Activated effector memory CD4-positive, alpha-beta T cell treated with anti-CD3 and anti-CD28 coated beads, Interleukin-2, amount 50 U/mL, for 16 hours (primary cell): Measurements from ENCODE around the gene ELK3.

Experiments used
- DNase-seq: peaks from one replicate; pipeline ENCODE4 v3.0.0-alpha.2; 2020

Gene ELK3

DNA sequence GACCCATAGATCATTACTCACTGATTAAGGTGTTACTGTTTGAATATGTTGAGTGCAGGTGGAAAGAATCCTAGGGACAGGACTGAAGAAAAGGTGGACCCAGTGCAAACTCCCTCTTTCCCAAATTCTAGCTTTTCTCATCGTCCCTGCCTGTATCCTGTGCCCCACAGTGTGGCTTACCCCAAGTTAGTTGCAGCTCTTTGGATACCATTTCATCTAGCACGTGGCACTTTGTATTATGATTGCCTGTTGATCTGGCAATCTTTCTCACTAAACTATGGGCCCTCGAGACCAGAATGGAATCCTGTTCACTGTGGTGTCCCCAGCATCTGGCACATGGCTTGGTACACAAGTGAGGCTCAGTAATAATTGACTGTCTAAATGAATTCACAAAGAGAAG is 66.5 kb downstream of the ELK3 start:
- no peak for DNase-seq

DNA sequence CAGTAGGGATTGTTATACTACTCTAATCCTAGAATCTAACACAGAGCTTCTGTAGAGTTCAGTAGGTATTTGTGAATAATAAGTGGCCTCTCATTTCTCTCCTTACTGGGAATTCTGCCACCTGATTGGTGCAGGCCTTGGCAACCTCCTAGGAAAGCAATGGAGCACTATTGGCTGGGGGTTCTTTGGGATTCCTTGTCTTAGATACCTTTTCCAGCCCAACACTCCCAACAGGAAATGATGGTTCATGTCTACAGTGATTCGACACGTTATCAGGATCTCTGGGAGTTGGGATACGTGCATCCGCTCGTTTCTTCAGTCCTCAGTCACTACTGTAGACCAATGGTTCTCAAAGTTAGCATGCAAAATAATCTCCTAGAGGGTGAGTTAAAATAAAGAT is 67.4 kb downstream of the ELK3 start:
- DNase-seq, result no peak

- no peak for DNase-seq
Observed at GRCh38 chr12:96263449-96263902, 69.3 kb downstream of the ELK3 start.

DNA sequence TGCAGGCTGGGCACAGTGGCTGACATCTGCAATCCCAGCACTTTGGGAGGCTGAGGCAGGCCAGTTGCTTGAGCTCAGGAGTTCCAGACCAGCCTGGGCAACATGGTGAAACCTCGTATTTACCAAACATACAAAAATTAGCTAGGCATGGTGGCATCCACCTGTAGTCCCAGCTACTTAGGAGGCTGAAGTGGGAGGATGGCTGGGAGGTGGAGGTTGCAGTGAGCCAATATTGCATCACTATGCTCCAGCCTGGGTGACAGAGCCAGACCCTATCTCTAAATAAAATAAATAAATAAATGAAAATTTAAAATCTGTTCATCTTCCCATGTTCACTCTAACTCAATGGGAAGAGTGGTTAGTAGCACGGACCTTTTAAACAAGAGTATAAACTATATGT is 71.2 kb downstream of the ELK3 start:
- DNase-seq, result no peak

- no peak for DNase-seq
Observed at GRCh38 chr12:96265836-96266235, 71.7 kb downstream of the ELK3 start.

DNA sequence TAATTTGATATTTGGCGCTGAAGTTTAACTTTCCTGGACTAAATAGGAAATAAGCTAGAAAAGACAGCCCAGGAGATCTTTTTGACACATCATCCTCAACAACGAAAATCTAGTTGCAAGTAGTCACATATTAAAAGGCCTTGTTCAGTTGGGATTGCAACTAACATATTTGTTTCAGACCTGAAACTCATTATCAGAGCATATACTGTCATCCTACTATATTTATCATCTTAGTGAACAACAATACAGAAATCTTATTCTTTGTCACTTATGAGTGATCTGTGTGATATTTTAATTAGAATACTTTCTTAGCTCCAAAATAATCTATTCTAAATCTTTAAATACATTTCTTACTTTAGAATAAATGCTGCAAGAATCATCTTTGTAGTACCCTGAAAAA is 72.1 kb downstream of the ELK3 start:
- no peak for DNase-seq

- no peak for DNase-seq
Observed at GRCh38 chr12:96271469-96272199, 77.5 kb downstream of the ELK3 start.

- no peak for DNase-seq
Observed at GRCh38 chr12:96274331-96274730, 80.2 kb downstream of the ELK3 start.

DNA sequence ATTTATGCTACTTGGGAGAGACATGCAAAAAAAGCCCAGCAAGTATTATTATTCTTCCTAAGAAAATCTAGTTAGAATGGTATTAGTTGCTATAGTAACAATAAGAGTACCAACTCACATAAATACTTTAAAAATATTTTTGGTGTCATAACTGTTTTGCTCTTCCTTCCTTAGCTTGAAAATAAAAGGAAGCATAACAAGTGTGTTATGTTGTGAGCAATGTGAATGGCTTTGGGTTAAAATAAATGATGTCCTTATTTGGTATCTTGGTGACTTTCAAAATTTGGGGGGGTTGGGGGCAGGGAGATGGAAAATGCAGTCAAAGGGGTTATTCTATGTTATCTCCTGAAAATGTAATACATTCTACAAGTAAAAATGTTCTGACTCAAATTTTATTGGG is 91.0 kb downstream of the ELK3 start:
- no peak for DNase-seq

- DNase-seq, result no peak
Observed at GRCh38 chr12:96289067-96289466, 94.9 kb downstream of the ELK3 start.

DNA sequence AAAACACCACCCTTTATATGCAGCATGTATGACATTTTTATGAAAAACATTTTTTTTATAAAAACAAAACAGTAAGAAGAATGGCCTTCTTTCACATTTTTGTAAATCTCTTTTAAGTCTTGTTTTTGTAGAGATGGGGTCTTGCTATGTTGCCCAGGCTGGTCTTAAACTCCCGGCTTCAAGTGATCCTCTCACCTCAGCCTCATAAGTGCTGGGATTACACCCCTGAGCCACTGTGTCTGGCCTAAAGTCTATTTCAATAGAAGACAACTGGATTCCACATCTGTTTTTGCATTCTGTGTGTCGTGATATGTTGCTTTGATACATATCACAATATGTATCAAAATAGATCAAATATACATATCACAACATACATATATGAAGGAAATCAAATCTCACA is 98.9 kb downstream of the ELK3 start:
- no peak for DNase-seq

DNA sequence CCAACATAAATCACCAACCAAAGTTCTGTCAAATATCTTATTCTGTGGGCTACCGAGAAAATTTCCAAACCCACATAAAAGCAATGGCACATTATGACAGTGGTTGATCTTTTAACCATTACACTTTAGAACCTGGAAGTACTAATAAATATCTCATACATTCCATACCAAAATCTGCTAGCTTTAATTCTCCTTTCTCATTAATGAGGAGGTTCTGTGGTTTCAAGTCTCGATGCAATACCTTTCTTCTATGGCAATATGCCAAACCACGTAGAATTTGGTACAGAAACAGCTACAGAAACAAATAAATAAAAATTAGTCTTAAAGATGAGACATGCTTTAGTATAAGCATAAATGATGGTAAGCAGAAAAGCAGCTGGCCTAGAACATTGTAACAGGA is 100.7 kb downstream of the ELK3 start:
- no peak for DNase-seq

DNA sequence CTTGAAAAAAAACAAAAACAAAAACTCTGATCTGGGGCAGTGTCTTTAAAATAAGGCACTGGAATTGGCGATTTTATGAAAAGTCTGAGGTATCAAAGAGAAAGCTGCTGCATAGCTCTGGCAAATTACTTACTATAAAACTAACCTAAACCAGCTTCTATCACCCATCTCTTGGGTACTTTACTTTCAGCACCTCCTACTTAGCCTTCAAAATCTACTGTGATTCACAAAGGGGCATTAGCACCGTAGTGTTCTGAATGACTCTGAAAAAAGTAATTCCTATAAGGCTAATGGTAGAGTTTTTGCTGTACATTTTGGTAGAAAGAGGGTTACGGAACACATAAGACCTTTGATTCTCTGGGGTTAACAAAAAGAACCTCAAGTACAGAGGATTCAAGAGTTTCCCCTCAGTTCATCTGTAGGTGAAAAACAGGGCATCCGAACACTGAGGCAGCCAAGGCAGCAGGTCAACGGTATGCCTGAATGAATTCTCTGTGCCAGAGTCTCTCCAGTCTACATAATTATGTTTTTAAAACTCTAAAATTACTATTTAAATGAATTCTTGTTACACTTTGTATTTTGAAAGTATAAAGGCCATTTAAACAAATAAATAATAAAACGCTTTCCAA is 101.5 kb downstream of the ELK3 start:
- DNase-seq, result no peak

GRCh38 chr12:96297504-96297903 is 103.3 kb downstream of the ELK3 start:
- DNase-seq, result no peak

- DNase-seq, result no peak
Observed at GRCh38 chr12:96300064-96300463, 105.9 kb downstream of the ELK3 start.

DNA sequence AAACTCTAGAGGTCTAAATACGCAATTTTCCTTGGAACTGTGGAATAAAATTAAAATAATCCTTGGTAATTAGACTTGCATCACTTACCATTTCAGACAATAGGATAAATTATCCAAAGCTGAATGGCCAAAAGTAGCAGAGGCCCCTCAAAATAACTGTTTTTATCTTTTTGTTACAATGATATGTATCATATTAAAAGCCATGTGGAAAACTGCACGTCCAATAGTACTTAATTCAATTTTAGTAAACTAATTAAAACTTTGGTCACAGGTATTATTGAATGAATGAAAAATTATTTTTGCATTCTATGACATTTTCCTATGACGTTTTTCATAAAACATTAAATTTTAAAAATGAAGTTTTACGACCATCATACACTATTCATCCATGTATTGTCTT is 107.6 kb downstream of the ELK3 start:
- no peak for DNase-seq

GRCh38 chr12:96302687-96303310 is 108.6 kb downstream of the ELK3 start:
- DNase-seq, result no peak

DNA sequence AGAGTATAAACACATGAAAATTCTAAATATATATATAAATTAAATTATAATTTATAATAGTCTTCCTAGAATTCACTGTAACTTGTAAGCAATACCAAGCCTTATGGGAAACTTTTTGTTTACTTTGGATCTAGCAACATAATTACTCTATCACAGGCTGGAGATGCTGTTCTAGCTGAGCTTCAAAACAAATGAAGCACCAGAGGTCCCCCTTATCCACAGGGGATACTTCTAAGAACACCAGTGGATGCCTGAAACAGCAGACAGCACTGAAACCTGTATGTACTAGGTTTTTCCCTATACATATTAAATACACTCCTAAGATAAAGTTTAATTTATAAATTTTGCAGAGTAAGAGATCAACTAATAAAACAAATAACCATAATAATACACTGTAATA is 109.5 kb downstream of the ELK3 start:
- DNase-seq, result no peak

DNA sequence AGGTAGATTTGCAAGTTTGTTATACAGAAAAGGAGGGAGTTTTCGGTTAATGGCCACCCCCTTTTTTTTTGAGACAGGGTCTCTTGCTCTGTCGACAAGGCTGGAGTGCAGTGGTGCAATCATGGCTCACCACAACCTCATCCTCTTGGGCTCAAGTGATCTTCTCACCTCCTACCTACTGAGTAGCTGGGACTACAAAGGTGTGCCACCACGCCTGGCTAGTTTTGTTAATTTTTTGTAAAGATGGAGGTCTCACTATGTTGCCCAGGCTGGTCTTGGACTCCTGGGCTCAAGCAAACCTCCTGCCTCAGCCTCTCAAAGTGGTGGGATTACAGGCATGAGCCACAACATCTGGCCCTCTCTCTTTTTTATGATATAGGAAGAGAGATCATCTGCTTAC is 111.5 kb downstream of the ELK3 start:
- no peak for DNase-seq

DNA sequence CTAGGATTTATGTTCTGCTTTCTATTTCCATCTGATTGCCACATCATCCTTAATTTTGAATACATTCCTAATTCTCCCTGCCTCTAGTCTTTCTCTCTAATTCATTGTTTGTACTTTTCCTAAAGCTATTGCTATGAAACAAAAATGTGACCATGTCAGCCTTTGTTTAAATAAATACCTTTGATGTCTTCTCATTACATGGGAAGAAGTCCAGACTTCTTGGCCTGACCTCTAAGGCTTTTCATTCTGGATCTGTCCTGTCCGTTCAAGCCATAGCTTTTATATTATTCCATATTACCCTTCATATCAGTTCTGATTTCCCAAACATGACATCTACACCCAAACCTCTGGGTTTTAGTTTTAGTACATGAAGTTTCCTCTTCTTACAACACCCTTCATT is 114.7 kb downstream of the ELK3 start:
- no peak for DNase-seq

DNA sequence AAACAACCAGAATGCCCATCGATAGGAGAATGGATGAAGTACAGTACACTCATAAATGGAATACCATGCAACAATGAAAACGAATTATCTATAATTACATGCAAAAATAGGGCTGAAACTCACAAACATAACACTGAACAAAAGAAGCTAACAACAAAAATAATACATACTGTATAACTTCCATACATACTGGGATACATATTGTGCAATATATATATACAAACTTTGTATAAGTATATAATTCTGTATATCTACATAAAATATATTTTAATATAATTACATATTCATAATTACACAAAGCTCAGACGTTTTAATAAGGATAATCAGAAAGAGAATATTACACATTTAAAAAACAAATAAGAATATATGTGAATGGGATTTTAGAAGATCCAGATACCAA is 115.9 kb downstream of the ELK3 start:
- no peak for DNase-seq

GRCh38 chr12:96311191-96311590 is 117.0 kb downstream of the ELK3 start:
- DNase-seq, result no peak

- no peak for DNase-seq
Observed at GRCh38 chr12:96313606-96314005, 119.4 kb downstream of the ELK3 start.

DNA sequence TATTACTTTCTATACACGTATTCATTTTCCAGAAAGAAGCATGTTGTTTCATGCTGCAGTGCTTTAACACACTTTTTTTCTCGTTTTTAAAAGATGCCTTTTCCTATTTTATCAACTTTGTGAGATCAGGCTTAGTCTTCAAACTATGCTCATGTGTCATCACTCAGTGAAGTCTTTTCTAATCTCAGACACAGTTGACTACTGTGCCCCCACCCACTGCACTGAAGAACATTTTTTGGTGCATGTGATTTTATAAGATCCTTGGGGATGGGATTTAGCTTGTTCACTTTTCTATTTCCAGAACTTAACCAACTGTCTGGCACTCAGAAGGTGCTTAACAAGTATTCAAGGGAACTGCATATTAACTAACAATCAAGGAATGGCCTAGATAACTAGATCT is 120.5 kb downstream of the ELK3 start:
- no peak for DNase-seq
